Smooth muscle cell (in vitro differentiated cells): ENCODE measurements around the gene OR3A1. TPM values are rescaled to one million over a fixed set of nuclear protein-coding genes. Genes with fewer than 3 reads are reported as not detected.
"Not testable (repeated sequence)": the region's sequence is repeated elsewhere in the genome, so short reads cannot be mapped to it uniquely, and the experiment has no call there.

Experiments
- DNase-seq: peaks from one replicate; lab custom pipeline; 2025; ENCODE audit not compliant: unreplicated experiment; lab: John Stamatoyannopoulos, UW
- H2AFZ ChIP-seq: fragments of 200-600 bp; sonication (generic); 2 replicates; pipeline ENCODE4 v1.6.0; 2016; ENCODE audit warnings: antibody characterized with exemption, low read depth, mild to moderate bottlenecking
- H3F3A ChIP-seq: fragments of 200-600 bp; sonication (generic); 2 replicates; pipeline ENCODE4 v1.6.0; 2017; ENCODE audit warnings: antibody characterized with exemption, low read depth
- H3K27ac ChIP-seq: fragments of 200-600 bp; sonication (generic); 2 replicates; pipeline ENCODE4 v1.5.1; 2016; ENCODE audit warnings: low read depth, mild to moderate bottlenecking
- H3K27me3 ChIP-seq: fragments of 200-600 bp; sonication (generic); 2 replicates; pipeline ENCODE4 v1.6.1; 2016; ENCODE audit warnings: low read depth, mild to moderate bottlenecking
- H3K36me3 ChIP-seq: fragments of 200-600 bp; sonication (generic); 2 replicates; pipeline ENCODE4 v1.5.1; 2016; ENCODE audit warnings: low read depth
- H3K4me1 ChIP-seq: fragments of 200-600 bp; sonication (generic); 2 replicates; pipeline ENCODE4 v1.5.1; 2016; ENCODE audit warnings: low read depth
- H3K4me2 ChIP-seq: fragments of 200-600 bp; sonication (generic); 2 replicates; pipeline ENCODE4 v1.6.0; 2016; ENCODE audit warnings: mild to moderate bottlenecking
- H3K4me3 ChIP-seq: fragments of 200-600 bp; sonication (generic); 2 replicates; pipeline ENCODE4 v1.5.1; 2016; ENCODE audit warnings: mild to moderate bottlenecking
- H3K79me2 ChIP-seq: fragments of 200-600 bp; sonication (generic); 2 replicates; pipeline ENCODE4 v1.6.0; 2016; ENCODE audit warnings: low read depth, mild to moderate bottlenecking
- H3K9ac ChIP-seq: fragments of 200-600 bp; sonication (generic); 2 replicates; pipeline ENCODE4 v1.6.0; 2016; ENCODE audit warnings: low read depth
- H3K9me3 ChIP-seq: fragments of 200-600 bp; sonication (generic); replicated peaks from 2 replicates; pipeline ENCODE4 v1.5.1; 2016; ENCODE audit warnings: low read depth
- H4K20me1 ChIP-seq: fragments of 200-600 bp; sonication (generic); 2 replicates; pipeline ENCODE4 v1.6.0; 2016; ENCODE audit warnings: low read depth
- CTCF ChIP-seq: fragments of 200-600 bp; sonication (generic); IDR thresholded peaks from 2 replicates; pipeline ENCODE4 v1.5.1; 2017; ENCODE audit warnings: borderline replicate concordance, mild to moderate bottlenecking, antibody characterized with exemption; ENCODE audit not compliant: insufficient read depth, poor library complexity, severe bottlenecking
- WGBS: methylation state at CpG from one replicate; pipeline ENCODE4 v1.1.7; 2016; ENCODE audit warnings: low lambda C conversion rate; 5-methylcytosine and 5-hydroxymethylcytosine counted together
- polyA plus RNA-seq: library from polyadenylated mRNA; unstranded; fragments of >200 nt; fragmentation: Nextera tagmentation; extraction: Ambion mirVana; gene quantifications from 2 replicates; pipeline ENCODE4 v1.2.1, GENCODE V29; 2016
- total RNA-seq: library from RNA; depleted of rRNA; stranded (reverse); fragments of >200 nt; gene quantifications from 2 replicates; pipeline ENCODE4 v1.2.3, GENCODE V29; 2014

Gene OR3A1
- total and polyA plus RNA-seq, 2 experiments from 2014 or later: not detected

DNA sequence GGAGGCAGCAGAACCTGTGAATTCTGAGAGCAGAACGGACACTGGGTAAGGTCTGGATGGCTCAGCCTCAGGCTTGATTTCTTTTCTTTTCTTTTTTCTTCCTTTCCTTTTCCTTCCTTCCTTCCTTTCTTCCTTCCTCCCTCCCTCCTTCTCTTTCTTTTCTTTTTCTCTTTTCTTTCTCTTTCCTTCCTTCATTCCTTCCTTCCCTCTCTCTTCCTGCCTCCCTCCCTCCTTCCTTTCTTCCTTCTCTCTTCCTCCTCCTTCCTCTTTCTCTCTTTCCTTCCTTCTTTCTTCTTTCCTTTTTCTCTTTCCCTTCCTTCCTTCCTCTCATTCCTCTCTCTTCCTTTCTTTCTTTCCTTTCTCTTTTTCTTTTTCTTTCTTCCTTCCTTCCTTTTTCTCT is 38.0 kb downstream of the OR3A1 start:
- H3F3A ChIP-seq: no peaks in the 10 kb centered on the region
- H3K36me3 ChIP-seq: no peaks in the 10 kb centered on the region
- no peak overlapping the region for H3K9ac ChIP-seq
- no peak overlapping the region for H3K27ac ChIP-seq
- no peak overlapping the region for H2AFZ ChIP-seq
- no peak overlapping the region for H3K4me2 ChIP-seq
- H3K9me3 ChIP-seq: no peaks in the 10 kb centered on the region
- H3K79me2 ChIP-seq: no peaks in the 10 kb centered on the region
- no peak overlapping the region for H3K4me3 ChIP-seq
- H3K4me1 ChIP-seq: no peaks in the 10 kb centered on the region
- no peaks in the 10 kb centered on the region for H3K27me3 ChIP-seq
- no peaks in the 10 kb centered on the region for H4K20me1 ChIP-seq
- WGBS: 60% methylated on average over 1 of the region's 1 CpG
- TF ChIP-seq CTCF: no peak
- no peak for DNase-seq

DNA sequence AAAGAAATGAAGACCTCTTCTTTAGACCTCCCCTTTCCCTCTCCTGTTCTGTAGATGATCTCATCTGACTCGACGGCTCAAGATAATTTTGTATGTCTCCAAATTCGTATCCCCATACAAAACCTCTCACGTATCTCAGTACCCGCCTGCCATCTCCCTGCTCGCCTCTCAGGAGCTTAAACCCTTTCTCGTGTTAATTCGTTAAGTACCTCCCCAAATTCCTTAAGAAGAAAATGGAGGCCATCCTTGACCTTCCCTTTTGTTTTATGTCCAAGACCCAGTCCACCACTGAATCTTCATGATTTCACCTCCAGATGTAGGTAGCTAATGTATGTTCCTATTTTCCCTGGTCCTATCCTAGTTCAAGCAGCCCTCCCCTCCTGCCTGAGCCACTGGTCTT is 41.6 kb downstream of the OR3A1 start:
- no peak overlapping the region for H3K9ac ChIP-seq
- no peak overlapping the region for H2AFZ ChIP-seq
- no peaks in the 10 kb centered on the region for H3F3A ChIP-seq
- H3K27me3 ChIP-seq: no peaks in the 10 kb centered on the region
- DNase-seq: no peak
- peaks cover 3% of the 10 kb centered on the region for H3K9me3 ChIP-seq
- H3K4me3 ChIP-seq: no peak overlapping the region
- WGBS: 73% methylated on average over 8 of the region's 8 CpGs
- H4K20me1 ChIP-seq: no peaks in the 10 kb centered on the region
- no peaks in the 10 kb centered on the region for H3K79me2 ChIP-seq
- H3K27ac ChIP-seq: no peak overlapping the region
- TF ChIP-seq CTCF: no peak
- H3K4me2 ChIP-seq: no peak overlapping the region
- H3K4me1 ChIP-seq: no peaks in the 10 kb centered on the region
- H3K36me3 ChIP-seq: no peaks in the 10 kb centered on the region

GRCh38 chr17:3249013-3249412 is 49.1 kb downstream of the OR3A1 start:
- H3K36me3 ChIP-seq, H3K9ac ChIP-seq, H3K9me3 ChIP-seq, H3K27ac ChIP-seq, H3K27me3 ChIP-seq, H3K4me1 ChIP-seq, H4K20me1 ChIP-seq, H3F3A ChIP-seq, H3K4me3 ChIP-seq, H3K79me2 ChIP-seq, H3K4me2 ChIP-seq, DNase-seq, H2AFZ ChIP-seq: not testable (repeated sequence)
- 81% methylated on average over 1 of the region's 2 CpGs for WGBS

DNA sequence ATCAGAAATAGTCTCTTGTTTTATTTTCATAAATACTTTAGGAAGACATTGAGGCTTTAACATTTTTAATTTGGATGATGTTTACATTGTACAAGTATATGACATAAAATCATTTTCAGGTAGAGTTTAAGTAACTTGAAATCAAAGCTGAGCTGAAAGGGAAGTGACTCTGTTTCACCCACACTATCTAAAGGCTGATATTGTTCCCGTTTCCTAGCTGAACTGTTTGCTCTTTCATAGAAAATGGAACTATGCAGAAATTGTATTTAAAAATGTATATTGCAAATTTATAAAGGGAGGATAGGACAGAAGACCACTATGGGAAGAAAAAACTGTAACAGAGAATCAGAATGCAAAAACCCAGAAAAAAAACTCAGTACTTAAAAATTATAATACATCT is 53.3 kb downstream of the OR3A1 start:
- not testable (repeated sequence) for H3K4me3 ChIP-seq, H3K79me2 ChIP-seq, H2AFZ ChIP-seq, H3F3A ChIP-seq, H3K9ac ChIP-seq, H3K27me3 ChIP-seq, H4K20me1 ChIP-seq, H3K27ac ChIP-seq, DNase-seq, H3K9me3 ChIP-seq, H3K4me1 ChIP-seq, H3K4me2 ChIP-seq, H3K36me3 ChIP-seq
- 65% methylated on average over 1 of the region's 1 CpG for WGBS

GRCh38 chr17:3241044-3241443 is 57.1 kb downstream of the OR3A1 start:
- H3K79me2 ChIP-seq, H3K4me1 ChIP-seq, H3F3A ChIP-seq, H3K4me2 ChIP-seq, H3K4me3 ChIP-seq, H3K27me3 ChIP-seq, H3K27ac ChIP-seq, H3K9me3 ChIP-seq, H4K20me1 ChIP-seq, H3K36me3 ChIP-seq, H2AFZ ChIP-seq, DNase-seq, H3K9ac ChIP-seq: not testable (repeated sequence)
- WGBS: 88% methylated on average over 1 of the region's 1 CpG

Other genes starting within 250 kb of the OR3A1 start
- not detected in 2 replicates for gene OR1D5, start 234.8 kb downstream of the OR3A1 start, total RNA-seq
- not detected in 2 replicates for gene OR1D5, start 234.8 kb downstream of the OR3A1 start, polyA plus RNA-seq
- gene OR1D2, start 193.9 kb downstream of the OR3A1 start, total RNA-seq: not detected in 2 replicates
- gene OR1D2, start 193.9 kb downstream of the OR3A1 start, polyA plus RNA-seq: not detected in 2 replicates
- not detected in 2 replicates for gene OR1G1, start 170.8 kb downstream of the OR3A1 start, total RNA-seq
- not detected in 2 replicates for gene OR1G1, start 170.8 kb downstream of the OR3A1 start, polyA plus RNA-seq
- gene OR1A2, start 100.8 kb downstream of the OR3A1 start, total RNA-seq: not detected in 2 replicates
- gene OR1A2, start 100.8 kb downstream of the OR3A1 start, polyA plus RNA-seq: not detected in 2 replicates
- gene OR1A1, start 90.7 kb downstream of the OR3A1 start, total RNA-seq: not detected in 2 replicates
- gene OR1A1, start 90.7 kb downstream of the OR3A1 start, polyA plus RNA-seq: not detected in 2 replicates
- not detected in 2 replicates for gene OR3A2, start 87.9 kb upstream of the OR3A1 start, total RNA-seq
- not detected in 2 replicates for gene OR3A2, start 87.9 kb upstream of the OR3A1 start, polyA plus RNA-seq
- gene OR1E1, start 100.0 kb upstream of the OR3A1 start, total RNA-seq: not detected in 2 replicates
- not detected in 2 replicates for gene OR1E1, start 100.0 kb upstream of the OR3A1 start, polyA plus RNA-seq
- not detected in 2 replicates for gene OR3A3, start 113.0 kb upstream of the OR3A1 start, total RNA-seq
- gene OR3A3, start 113.0 kb upstream of the OR3A1 start, polyA plus RNA-seq: not detected in 2 replicates
- not detected in 2 replicates for gene OR1E2, start 135.5 kb upstream of the OR3A1 start, total RNA-seq
- gene OR1E2, start 135.5 kb upstream of the OR3A1 start, polyA plus RNA-seq: not detected in 2 replicates
- not detected in 2 replicates for gene SPATA22, start 173.5 kb upstream of the OR3A1 start, total RNA-seq
- not detected in 2 replicates for gene SPATA22, start 173.5 kb upstream of the OR3A1 start, polyA plus RNA-seq
- not detected in 2 replicates for gene ASPA, start 177.6 kb upstream of the OR3A1 start, total RNA-seq
- gene ASPA, start 177.6 kb upstream of the OR3A1 start, polyA plus RNA-seq: not detected in 2 replicates